GM19043 (cell line): Measurements from ENCODE around the gene SERPINA4.

ENCODE experiments used
- ATAC-seq: cut with Tn5 transposase; IDR thresholded peaks from one replicate; pipeline ENCODE4 v1.9.1; 2021; ENCODE audit warnings: low read depth; ENCODE audit not compliant: unreplicated experiment

The SERPINA4 gene

GRCh38 chr14:94542111-94542810 lies 19.0 kb upstream of the SERPINA4 start:
- ATAC-seq = no peak

DNA sequence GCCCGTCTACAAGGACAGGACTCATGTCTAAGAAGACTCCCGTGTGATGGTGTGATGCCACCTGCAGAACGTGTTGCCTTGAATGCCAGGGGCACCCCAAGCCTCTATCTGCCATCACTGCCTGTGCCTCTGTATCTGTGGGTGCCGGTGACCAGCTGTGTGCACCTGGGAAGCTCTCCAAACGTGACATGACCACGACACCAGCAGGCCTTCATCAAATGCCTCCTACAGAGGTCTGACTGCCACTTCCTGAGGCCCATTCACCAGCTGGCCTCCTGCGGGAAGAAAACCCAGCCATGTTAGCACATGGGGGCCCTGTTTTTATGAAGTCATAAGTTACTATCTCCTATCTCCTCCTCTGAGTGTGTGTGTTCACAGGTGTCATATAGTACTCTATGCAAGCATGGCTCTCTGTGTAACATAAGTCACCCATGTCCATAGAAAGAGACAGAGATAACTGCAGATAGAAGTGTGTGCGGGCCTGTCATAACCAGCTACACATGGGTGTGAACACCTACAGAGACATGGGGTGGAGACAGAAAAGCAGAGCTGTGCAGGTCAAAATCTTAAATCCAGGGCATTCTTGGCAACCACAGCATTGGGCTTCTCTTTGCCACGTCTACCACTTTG lies 18.3 kb upstream of the SERPINA4 start:
- ATAC-seq = no peak

GRCh38 chr14:94543449-94544124 lies 17.7 kb upstream of the SERPINA4 start:
- no peak for ATAC-seq

DNA sequence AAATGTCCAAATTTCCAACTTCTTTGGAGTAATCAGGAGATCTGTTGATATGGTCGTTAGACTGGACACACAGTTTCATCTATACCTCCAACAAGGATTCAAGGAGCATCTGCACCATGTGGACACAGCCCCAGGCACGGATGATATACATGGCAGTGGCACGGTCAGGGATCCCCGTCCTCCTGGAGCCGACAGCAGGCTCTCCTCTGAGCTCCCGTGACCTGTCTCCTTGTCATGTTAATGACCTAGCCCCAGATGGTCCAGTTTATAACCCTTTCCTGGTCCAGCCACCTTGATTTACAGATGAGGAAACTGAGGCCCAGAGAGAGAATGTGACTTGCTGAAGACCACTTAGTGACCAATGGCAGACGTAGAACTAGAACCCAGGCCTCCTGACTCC lies 16.5 kb upstream of the SERPINA4 start:
- ATAC-seq = no peak

GRCh38 chr14:94545131-94545841 lies 16.0 kb upstream of the SERPINA4 start:
- ATAC-seq = no peak

- ATAC-seq = no peak
Measured at GRCh38 chr14:94547151-94547680, 14.0 kb upstream of the SERPINA4 start.

- no peak for ATAC-seq
Measured at GRCh38 chr14:94547726-94548125, 13.5 kb upstream of the SERPINA4 start.

DNA sequence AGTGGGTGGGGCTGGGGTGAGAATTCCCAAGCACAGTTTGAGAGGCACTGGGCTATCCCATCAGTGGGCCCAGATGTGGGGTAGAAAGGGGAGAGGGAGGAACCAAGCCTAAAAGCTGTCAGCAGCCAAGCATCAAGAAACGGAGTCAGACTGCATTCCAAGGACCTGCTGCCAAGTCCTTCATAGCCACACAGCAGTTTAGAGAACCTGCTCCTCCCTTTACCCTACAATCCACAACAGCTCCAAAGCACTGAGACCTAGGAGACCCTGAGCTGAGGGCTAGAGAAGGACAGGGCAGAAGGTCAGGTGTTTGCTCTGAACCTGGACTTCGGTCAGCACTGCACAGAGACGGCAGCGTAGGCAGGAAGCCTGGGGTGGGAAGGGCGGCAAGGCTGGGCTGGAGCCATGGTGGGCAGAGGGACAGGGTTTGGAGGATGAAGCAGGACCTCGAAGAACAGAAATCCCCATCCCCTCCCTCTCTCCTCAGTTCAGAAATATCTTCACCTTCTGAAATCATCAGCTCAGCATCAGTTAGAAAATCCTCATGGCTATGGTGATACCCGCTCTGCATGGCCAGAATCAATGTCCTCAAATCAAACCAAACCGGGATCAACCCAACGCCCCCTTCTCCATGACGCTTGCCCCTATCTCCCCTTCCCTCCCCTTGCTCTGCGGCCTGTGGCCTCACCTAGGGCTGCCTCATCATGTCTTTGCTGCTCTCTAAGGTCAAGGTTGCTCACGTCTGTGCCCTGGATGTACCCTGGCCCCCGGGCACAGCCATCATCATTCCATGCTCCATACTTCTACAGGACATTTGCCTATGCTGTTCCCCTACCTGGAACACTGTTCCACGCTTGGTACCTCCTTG lies 12.9 kb upstream of the SERPINA4 start:
- ATAC-seq = no peak

DNA sequence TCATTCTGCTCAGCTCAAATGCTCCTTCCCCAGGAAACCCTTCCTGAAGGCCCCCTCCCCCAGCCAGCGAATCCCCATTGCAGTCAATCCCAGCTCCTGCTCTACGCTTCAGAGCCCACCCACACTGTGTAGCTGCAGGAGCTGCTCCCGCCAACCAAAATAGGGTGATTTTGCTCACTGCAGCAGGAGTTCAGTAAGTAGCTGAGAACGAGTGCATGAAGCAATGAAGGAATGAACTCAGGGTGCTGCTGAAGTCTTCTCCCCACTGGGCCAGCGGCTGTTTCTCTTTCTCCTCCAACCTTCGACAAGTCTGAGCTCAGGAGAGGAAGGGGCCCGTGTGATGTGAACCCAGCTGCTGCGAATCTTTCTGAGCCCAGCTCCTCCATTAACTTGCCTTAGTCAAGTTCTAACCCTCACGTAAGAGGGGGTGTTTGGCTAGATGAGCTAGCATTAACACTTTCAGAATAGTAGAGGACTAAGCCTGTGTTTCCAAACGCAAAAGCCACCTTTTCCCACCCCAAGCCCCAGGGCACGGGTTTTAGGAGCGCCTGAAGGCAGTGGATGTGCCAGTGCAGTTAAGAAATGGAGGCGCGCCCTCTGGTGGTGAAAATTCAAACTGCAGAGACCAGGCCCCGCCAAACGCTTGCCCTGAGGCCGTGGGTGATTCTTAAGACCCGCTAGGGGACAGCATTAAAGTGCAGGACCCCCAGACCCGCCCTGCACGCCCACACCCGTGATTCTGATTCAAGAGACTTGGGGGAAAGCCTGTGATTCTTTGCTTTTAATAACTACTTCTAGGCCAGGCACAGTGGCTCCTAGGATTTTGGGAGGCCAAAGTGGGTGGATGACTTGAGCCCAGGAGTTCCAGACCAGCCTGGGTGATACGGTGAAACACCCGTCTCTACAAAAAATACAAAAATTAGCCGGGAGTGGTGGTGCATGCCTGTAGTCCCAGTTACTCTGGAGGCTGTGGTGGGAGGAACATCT lies 11.9 kb upstream of the SERPINA4 start:
- no peak for ATAC-seq

DNA sequence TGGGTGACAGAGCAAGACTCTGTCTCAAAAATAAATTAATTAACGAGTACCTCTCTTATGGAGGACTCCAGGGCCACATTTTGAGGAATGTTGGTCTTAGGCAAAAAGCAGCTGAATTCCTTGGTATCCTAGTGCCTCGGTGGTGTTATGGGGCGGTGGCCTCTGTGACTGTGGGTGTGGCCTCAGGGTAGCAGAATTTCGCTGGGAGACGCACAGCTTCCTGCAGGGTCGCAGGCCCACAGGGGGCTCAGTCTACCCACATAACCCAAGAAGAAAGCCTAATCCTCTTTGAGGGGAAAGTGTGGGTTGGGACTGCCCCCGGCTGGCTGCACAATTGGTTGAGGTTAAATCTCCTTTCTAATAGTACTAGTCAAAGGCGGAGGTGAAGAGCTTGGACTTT lies 11.2 kb upstream of the SERPINA4 start:
- ATAC-seq = no peak

- ATAC-seq = no peak
Measured at GRCh38 chr14:94555991-94556390, 5.3 kb upstream of the SERPINA4 start.

DNA sequence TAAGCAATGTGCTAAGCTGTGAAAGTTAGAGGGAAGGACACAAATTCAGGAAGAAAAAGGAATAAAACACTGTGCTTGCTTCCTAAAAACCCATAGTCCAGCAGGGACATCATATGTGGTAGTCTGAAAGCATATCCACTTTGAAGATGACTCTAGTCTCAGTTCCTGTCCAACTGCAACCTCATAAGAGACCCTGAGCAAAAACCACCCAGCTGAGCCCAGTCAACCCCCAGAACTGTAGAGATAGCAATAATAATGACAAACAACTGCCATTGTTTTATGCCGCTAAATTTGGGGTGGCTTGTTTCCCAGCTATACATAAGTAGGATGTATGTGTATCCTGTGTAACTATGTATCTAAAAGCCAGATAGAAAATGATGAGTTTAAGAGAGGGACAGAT lies 3.9 kb upstream of the SERPINA4 start:
- ATAC-seq = no peak

- no peak for ATAC-seq
Measured at GRCh38 chr14:94558842-94559241, 2.4 kb upstream of the SERPINA4 start.

GRCh38 chr14:94559638-94560290 lies 1.5 kb upstream of the SERPINA4 start:
- ATAC-seq = no peak

DNA sequence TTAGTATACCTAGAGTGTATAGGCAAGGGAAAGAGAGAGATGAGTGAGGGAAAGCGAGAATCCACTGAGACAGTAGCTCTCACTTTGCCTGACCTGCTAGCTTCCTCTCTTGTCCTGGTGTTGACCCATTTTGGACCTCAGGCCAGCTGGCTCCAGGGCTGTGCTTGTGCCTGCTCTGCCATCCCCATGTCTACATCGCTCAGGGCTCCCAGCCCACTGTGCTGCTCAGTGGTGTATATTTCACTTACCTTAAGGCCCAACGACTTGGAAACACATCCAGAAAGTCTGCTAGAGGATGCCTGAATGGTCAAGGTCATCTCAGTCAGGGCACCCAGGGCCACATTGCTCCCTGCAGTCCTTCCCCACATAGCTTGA lies 964 bp upstream of the SERPINA4 start:
- no peak for ATAC-seq

DNA sequence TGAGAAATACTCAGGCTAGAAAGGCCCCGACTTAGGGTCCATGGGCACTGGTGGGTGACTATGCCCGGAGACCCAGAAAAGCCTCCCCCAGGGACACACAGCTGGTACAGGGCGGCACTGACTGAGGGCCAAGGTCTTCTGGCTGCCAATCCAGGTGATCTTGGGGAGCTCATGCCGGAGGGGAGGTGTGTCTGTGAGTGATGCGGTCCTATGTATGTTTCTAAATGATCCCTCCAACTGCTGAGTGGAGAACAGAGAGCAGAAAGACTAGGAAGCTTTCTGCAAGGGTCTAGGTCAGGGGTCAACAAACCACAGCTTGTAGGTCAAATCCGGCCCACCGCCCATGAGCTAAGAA lies 391 bp downstream of the SERPINA4 start:
- ATAC-seq = no peak

DNA sequence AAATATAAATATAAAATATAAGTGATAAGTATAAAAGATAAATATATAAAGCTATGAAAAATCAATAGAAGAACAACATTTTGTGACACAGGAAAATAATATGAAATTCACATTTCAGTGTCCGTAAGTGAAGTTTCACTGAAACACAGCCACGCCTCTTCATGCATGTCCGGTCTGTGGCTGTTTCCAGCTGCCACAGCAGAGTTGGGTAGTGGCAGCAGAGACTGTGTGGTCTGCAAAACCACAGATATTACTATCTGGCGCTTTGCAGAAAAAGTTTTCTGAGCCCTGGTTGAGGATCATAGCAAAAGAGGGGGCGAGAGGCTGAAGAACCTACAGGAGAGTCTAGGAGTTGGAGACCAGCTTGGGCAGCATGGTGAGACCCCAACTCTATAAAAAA lies 780 bp downstream of the SERPINA4 start:
- ATAC-seq = no peak
